Measurements from ENCODE around the gene TRPM2.

GRCh38 chr21:44345495-44345894, 7.9 kb upstream of the TRPM2 start:
- no peak for TF ChIP-seq CTCF (IDR thresholded peaks at IDR 0.05)
- TF ChIP-seq ZFX (IDR thresholded peaks at IDR 0.05; ENCODE audit: borderline replicate concordance): no peak
